GM18909 (cell line): ENCODE measurements around the gene PARD3B.
"Not testable (repeated sequence)": the region's sequence is repeated elsewhere in the genome, so short reads cannot be mapped to it uniquely, and the experiment has no call there.

Experiments
- ATAC-seq: cut with Tn5 transposase; IDR thresholded peaks from one replicate; pipeline ENCODE4 v1.9.1; 2021; ENCODE audit warnings: mild to moderate bottlenecking; ENCODE audit not compliant: unreplicated experiment, poor library complexity

Gene PARD3B

GRCh38 chr2:205197468-205198139 lies 652.3 kb downstream of the PARD3B start:
- no peak for ATAC-seq

- ATAC-seq, result no peak
Observed at GRCh38 chr2:205198140-205198525, 652.9 kb downstream of the PARD3B start.

- ATAC-seq, result no peak
Observed at GRCh38 chr2:205199165-205199850, 654.0 kb downstream of the PARD3B start.

- no peak for ATAC-seq
Observed at GRCh38 chr2:205210494-205210893, 665.2 kb downstream of the PARD3B start.

GRCh38 chr2:205212357-205212756 lies 667.1 kb downstream of the PARD3B start:
- ATAC-seq, result no peak

- ATAC-seq, result no peak
Observed at GRCh38 chr2:205216092-205216491, 670.8 kb downstream of the PARD3B start.

GRCh38 chr2:205216580-205216979 lies 671.3 kb downstream of the PARD3B start:
- no peak for ATAC-seq

GRCh38 chr2:205217004-205217403 lies 671.7 kb downstream of the PARD3B start:
- ATAC-seq, result no peak

- no peak for ATAC-seq
Observed at GRCh38 chr2:205218056-205218455, 672.8 kb downstream of the PARD3B start.

- not testable (repeated sequence) for ATAC-seq
Observed at GRCh38 chr2:205218816-205219215, 673.5 kb downstream of the PARD3B start.

GRCh38 chr2:205220559-205220958 lies 675.3 kb downstream of the PARD3B start:
- no peak for ATAC-seq

- ATAC-seq, result no peak
Observed at GRCh38 chr2:205232086-205232485, 686.8 kb downstream of the PARD3B start.

GRCh38 chr2:205235434-205235833 lies 690.2 kb downstream of the PARD3B start:
- no peak for ATAC-seq

- ATAC-seq, result no peak
Observed at GRCh38 chr2:205237524-205237923, 692.2 kb downstream of the PARD3B start.

GRCh38 chr2:205245001-205245400 lies 699.7 kb downstream of the PARD3B start:
- no peak for ATAC-seq

- ATAC-seq, result no peak
Observed at GRCh38 chr2:205245652-205246051, 700.4 kb downstream of the PARD3B start.

- ATAC-seq, result no peak
Observed at GRCh38 chr2:205259121-205259520, 713.8 kb downstream of the PARD3B start.

- no peak for ATAC-seq
Observed at GRCh38 chr2:205261516-205262020, 716.3 kb downstream of the PARD3B start.

GRCh38 chr2:205267323-205267722 lies 722.0 kb downstream of the PARD3B start:
- no peak for ATAC-seq

- no peak for ATAC-seq
Observed at GRCh38 chr2:205270689-205271088, 725.4 kb downstream of the PARD3B start.

GRCh38 chr2:205273148-205273547 lies 727.9 kb downstream of the PARD3B start:
- ATAC-seq, result no peak

GRCh38 chr2:205273627-205274026 lies 728.4 kb downstream of the PARD3B start:
- ATAC-seq, result no peak
